Retina (tissue), 1 donor: Measurements from ENCODE around the gene PARD3.
"Not testable (repeated sequence)": the region's sequence is repeated elsewhere in the genome, so short reads cannot be mapped to it uniquely, and the experiment has no call there.

ENCODE experiments used
- DNase-seq: peaks from one replicate; pipeline ENCODE4 v3.0.0-alpha.2; 2016

Gene PARD3

DNA sequence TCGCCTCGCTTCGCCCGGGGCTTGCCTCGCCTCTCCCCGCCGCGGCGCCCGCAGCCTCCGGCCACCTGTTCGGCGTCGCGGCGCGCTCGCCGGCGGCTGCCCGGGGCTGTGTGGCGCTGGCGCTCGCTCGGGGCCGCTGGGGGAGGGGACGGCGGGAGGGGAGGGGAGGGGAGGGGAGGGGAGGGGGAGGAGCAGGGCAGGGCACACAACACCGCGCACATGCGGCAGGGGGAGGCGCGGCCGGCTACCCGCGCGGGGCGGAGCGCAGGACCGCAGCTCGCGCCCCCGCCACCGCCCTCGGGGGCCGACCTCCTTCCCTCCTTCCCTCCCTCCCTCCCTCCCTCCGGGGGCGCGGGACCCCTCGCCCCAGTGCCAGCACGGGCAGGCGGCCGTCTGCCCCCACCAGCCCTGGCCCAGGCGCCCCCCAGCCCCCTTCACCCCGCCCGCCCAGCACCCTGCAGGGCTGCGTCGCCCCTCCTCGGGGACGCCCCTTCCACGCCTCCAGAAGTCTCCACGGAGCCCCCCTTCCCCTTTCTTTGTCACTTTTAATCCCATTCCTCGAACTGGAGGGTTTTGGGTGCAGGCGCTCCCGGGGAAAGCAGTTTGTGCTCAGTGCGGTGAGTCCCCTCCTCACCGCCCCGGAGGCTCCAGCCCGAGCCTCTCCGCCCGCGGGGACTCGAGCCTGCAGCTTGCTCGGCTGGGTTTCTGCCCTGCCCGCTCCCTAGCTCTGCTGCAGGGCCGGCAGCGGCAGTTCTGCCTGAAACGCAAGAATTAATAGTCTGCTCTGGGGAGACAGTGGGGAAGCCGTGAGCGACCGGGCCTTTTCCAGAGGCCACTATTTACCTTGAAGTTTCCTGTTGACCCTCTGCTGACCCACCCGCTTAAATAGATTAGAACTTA lies at the start of gene PARD3:
Gene PARD3, minus strand, starts transcription at position 112 of the 900 bp plus-strand sequence. CDS start 301 bp downstream, outside the sequence.
- peak; percentile 89 for DNase-seq

DNA sequence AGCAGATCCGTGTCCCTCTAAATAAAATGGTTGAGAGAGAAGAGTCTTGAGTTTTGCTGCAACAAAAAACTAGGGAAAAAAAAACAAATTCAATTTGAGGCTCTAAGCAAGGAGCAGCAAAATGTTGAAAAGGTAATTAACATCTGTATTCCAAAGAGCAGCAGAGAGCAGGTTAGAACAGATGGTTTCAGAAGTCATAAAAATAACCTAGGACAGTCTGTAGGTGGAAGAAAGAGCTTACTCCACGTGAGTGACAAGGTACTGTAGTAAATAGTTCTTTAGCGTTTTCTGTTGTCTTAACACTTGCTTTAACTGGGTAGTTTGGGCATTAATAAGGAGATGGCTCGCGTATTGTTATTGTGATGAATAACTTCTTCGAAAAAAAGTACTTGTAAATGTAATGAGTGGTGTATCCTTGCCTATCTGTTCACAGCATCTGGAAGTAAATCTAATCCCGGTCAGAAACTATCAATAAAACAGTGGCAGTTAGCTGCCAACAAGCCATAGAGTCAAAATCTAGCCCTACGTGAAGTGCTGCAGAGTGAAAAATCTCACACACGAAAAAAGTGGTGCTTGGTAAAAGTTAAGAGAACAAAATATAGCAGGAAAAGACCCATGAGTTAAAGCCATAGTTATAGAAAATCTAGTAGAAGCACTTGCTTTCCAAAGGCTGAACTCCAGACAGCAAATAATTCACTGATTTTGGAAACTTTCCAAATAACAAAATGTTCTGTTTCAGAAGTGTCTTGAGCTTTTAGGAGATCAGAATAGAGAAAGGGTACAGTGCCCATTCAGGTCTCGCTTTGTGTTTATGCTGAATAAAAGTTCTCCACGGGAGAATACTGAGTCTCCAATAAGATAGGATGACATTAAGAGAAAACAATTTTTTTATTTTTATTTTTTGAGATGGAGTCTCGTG lies 49.3 kb upstream of the PARD3 start:
- no peak for DNase-seq

DNA sequence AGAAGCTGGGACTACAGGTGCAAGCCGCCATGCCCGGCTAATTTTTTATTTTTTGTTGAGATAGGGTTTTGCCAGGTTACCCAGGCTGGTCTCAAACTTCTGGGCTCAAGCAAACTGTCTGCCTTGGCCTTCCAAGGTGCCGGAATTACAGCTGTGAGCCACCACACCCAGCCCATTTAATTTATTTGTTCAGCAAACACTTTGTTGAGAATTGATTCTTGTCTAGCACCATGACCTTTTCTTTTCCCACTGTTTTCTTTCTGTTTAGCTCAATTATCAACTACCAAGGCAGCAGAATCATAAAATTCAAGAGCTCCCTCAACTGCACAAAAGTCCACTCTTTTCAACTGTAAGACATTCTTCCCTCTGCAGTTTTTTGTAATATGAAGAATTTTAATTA lies 47.8 kb upstream of the PARD3 start:
- DNase-seq = no peak

DNA sequence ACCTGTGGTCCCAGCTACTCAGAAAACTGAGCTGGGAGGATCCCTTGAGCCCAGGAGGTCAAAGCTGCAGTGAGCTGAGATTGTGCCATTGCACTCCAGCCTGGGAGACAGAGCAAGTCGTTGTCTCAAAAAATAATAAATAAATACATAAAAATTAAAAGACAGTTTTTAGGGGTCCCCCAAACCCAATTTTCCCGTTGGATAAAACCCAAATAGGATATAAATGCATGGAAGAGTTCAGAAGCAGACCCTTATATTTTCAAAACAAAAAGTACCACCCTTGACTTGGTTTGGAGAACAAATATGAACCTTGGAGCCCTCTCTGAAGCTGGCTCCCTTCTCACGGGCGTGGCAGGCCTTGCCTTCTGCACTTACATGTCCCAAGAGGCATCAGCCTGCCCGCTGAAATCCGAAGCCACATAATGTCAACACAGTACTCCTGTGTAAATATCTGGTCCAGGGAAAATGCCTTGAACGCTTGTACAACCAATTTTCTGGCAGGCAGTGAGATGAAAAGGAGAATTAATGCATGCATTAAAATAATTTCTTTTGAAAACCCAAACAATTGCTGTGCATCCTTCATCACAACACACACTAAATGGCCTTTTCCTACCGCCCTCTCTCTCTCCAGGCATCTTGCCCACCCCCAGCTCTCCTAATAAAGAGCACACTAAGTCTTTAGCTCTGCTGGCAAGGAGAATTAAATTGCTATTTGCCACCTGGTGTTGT lies 46.4 kb upstream of the PARD3 start:
- peak; percentile 26 for DNase-seq

DNA sequence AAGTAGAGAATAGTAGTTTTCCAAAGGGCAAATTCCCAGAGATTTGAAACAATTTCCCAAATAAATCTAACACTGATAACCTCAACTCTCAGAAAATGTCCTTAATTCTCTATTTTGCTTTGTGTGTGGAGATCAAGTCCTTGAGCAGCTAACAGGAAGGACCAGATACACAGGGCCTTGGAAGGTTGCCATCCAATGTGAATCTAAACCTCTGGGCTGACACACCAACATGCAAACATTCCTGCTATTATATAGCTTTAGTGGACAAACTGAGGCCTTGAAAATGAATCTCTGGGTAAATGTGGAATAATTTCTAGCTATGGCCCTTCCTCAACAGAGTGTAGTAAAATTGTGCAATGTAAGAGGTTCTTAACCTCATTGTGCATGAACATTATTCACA lies 44.1 kb upstream of the PARD3 start:
- DNase-seq = no peak

DNA sequence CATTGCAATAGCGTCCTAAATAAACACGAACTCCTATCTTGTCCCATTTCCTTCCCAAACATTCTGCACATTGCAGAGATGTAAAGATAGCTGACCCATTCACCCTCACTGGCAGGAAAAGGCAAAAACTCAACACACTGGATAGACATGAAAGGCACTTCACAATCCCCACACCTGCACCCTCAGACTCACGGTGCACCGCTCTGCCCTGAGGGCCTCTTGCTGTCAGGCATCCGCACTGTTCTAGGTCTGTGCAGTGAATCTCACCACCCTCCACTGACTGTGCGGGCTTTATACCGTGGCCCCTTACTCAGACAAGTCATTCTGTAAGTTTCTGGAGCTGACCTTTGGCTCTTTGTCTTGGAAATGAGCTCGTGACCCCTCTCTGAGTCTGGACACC lies 42.9 kb upstream of the PARD3 start:
- DNase-seq = no peak

DNA sequence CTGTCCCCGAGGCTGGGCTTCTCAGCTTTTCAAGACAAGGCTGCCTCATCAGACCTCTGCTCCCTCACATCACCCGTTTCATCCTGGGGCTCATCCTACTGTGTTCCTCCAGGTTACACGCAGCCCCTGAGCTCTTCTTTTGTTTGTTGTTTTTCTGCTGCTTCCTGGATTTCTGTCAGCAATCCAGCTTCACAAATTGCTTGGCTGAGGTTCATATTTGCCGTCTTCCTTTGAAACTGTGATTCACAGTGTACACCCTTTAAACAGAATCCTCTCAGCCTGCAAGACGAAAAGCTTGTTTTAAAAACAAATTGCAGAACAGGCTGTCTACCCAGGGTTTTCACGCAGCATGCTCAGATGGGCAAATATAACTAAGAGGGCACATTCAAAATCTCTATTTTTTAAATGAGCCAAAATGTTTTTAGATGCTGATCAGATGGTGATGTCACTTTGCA lies 39.1 kb upstream of the PARD3 start:
- no peak for DNase-seq

DNA sequence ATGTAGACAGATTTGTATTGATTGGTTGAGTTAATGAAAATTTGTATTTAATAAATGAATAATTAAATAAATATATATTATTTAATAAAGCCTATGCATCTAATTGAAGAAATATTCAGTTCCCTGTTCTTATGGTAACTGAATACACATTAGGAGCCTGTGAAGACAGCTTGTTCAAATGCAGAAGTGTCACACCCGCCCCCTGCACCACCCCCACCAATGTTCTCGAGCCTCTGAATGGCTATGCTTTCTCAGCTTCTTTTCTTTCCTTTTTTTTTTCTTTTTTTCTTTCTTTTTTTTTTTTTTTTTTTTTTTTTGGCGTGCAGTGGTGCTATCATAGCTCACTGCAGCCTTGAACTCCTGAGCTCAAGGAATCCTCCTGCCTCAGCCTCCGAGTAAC lies 38.3 kb upstream of the PARD3 start:
- no peak for DNase-seq

DNA sequence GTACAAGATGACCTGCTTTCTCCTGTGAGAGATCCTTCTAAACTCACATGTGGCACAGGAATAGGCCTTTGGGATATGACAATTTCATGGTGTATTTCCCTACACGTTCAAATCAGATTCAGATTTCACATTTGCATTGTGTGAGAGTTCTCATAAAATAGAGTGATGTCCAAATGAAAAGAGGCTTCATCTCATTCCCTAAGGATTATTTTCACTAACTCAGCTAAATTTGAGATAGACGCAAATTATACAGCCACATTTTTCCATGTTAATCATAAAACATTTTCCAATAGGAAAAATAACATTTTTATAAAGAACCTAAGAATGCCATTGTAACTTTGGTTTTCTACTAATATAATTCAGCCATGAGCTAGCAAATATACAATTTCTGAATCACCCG lies 35.5 kb upstream of the PARD3 start:
- no peak for DNase-seq

DNA sequence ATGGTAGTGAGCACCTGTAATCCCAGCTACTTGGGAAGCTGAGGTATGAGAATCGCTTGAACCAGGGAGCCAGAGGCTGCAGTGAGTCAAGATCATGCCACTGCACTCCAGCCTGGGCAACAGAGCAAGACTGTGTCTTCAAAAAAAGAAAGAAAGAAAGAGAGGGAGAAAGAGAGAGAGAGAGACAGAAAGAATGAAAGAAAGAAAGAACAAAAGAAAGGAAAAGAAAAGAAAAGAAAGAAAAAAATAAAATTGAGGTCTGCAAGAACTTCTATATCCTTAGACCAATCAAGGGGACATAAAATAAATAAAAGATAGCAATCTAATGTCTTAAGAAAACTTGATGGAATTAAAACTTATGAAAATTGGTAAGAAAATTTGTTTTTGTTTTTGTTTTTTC lies 34.9 kb upstream of the PARD3 start:
- DNase-seq = no peak

DNA sequence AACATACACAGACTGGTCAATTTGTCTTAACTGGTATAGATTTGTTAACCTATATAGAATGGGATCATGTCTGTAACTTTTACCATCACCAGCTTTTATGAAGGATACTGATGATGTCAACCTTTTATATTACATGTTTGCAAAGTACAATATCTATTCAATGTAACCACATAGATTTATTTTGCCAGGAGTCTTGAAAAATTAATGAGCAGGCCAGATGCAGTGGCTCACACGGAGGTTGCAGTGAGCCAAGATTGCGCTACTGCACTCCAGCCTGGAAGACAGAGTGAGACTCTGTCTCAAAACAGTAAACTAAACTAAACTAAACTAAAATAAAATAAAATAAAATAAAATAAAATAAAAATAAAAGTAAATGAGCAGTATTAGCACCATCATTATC lies 30.0 kb upstream of the PARD3 start:
- DNase-seq = no peak

DNA sequence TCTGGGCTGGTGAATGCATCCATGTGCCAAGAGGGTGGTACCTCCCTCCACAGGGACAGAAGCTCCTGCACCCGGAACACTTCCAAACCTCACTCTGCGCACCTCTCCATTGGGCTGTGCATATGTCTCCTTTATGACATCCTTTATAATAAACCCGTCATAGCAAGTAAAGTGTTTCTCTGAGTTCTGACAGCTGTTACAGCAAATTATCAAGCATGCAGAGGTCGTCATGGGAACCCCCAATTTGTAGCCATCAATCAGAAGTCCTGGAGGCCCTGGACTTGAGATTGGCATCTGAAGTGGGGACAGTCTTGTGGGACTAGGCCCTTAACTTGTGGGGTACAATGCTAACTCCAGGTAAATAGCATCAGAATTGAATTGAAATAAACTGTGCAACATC lies 29.4 kb upstream of the PARD3 start:
- peak; percentile 45 for DNase-seq

DNA sequence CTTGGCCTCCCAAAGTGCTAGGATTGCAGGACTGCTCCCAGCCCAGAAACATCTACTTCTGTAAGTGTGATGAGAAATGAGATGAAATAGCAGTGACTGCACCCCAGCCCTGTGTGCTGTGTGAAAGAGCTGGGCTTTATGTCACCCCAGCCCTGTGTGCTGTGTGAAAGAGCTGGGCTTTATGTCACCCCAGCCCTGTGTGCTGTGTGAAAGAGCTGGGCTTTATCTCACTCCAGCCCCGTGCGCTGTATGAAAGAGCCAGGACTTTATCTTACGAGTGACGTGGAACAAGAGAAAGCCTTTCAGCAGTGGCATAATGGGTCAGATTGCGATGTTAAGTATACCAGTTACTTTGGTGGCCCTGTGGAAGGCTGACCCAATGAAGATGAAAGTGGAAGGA lies 28.4 kb upstream of the PARD3 start:
- DNase-seq = not testable (repeated sequence)

DNA sequence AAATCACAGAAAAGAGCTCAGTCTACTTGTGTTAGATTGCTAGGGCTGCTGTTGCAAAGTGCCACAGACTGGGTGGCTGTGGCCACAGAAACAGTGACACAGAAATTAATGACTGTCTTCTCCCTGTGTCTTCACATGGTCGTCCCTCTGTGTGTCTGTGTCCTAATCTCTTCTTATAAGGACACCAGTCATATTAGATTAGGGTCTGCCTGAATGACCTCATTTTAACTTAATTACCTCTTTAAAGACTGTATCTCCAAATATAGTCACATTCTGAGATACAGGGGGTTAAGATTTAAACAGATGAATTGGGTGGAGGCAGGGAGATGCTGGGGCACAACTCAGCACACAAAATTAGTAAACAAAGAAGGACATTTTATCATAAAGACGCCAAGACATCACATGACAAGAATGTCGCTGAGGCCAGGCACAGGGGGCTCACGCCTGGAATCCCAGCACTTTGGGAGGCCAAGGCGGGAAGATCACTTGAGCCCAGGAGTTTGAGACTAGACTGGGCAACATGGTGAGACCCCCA lies 23.3 kb upstream of the PARD3 start:
- DNase-seq = peak; percentile 78

DNA sequence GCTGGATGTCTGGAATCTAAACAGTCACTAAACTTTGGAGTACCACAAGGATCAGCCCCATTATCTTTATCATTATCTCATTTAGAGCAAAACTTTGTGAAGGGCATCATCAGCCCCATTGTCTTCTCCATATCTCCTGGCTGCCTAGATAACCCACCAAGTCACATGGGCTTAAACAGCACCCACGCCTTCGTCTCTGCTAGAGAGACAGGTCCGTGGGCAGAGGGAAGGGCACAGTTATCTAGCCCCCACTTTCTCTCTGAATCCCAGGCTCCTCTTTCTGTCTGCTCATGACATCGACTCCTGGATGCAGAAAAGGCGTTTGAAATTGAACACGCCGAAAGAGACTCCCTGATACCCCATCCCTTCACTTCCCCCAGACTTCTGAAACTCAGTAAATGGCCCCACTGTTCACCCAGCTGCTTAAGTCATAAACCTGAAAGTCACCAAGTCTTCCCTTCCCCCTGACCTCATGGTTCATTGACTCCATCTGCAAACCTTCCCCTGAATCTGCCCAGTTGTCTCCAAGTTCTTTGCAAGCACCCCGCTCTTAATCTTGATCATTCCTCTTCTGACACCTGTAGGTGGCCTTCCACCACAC lies 20.9 kb upstream of the PARD3 start:
- no peak for DNase-seq

DNA sequence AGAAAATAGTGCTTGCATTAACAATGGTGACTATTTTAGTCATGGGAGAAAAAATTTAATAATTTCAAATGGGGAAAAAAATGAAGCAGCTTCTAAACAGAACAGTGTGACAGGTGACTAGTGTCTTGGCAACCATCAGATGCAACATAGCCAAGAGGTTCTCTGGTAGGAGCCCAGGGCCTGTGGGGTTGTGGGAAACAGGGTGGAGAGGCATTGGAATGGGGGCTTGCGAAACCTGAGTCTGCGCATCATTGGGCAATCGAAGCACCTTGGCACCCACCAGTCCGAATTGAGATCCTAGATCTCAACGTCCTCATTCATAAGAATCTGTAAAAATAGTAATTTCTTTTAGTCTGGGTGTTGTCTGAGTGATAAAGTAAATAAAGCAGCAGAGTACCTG lies 19.2 kb upstream of the PARD3 start:
- no peak for DNase-seq

DNA sequence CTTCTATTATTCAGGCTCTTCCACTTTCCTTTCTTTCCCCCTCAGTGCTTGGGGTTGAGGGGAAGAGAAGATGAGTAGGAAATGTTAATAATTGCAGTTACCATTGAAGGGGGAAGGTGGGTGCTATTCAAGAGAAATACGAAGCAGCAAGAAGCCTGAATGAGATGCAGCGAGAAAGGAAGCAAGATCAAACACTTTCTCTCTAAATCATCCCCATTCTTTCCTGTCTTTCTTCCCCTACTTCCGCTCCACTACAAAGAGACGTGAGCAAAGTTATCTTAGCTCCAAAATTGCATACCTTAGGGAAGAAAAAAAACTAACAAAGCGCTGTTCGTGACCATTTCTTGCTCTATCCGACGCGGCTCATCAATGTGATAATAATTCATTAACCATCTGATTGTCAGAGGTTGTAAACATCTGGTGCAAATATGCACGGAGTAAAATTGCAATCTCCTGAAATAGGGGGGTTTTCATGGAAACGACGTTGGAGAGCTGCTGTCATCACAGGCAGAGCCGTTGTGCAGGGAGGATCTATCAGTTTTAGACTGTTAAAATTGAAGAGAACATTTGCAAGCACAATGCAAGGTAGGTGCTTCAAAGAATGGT lies 15.2 kb upstream of the PARD3 start:
- DNase-seq = no peak

DNA sequence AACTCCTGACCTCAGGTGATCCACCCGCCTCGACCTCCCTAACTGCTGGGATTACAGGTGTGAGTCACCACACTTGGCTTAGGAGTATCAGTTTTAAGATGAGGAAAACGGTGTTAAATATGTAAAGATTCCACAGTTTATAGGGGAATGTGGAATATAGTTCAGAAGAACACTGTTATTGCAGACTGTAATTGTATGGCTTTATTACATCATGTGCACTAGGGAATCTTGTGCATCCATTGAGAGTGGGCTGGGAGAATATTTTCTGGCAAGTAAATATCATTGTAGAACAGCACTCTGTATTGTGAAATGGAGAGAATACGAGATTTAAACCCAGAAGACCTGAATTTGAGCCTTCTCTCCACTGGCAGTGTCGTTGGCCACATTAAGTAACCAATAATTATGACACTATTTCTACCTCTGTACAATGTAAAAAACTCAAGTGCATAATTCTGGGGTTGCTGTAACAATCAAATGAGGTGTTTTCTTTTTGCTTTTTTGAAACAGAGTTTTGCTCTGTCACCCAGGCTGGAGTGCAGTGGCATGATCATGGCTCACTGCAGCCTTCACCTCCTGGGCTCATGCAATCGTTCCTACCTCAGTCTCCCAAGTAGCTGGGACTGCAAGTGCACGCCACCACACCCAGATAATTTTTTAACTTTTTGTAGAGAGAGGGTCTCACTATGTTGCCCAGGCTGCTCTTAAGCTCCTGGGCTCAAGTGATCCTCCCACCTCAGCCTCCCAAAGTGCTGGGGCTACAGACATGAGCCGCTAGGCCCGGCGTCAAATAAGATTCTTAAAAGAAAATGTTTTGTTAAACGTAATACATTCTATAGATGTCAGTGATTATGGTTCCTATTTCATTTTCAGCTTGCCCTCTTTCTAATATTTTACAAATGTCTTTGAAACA lies 12.0 kb upstream of the PARD3 start:
- no peak for DNase-seq

DNA sequence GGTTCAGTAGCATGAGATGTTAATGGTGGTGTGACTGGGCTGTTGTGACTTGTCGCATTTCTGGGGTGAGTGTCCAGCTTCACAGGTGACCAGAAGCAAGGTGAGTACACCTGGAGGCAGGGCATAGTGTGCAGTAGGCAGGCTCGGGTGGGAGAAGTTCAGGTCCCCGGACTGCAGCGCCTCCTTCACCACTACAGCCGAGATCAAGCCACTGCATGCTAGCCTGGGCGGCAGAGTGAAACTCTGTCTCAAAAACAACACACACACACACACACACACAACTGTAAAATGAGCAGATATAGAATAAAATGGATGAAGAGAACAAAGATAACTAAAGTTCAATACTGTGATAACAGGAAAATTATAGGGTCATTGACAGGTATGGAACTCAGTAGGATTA lies 11.1 kb upstream of the PARD3 start:
- no peak for DNase-seq

DNA sequence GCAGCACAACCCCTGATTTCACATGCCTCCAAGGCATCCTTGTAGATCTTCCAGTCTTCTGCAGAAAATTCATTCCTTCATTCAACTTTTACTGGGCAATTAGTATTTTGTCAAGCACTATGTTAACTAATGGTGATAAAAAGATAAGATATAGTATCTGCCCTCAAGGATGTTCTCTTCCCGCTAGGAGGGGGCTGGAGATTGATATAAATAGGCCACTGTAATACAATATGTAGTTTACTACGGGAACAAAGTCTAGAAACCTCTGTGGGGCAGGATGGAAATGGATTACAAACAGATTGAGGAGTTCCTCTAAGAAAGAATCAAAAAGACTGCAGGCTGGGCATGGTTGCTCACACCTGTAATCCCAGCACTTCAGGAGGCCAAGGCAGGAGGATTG lies 10.3 kb upstream of the PARD3 start:
- DNase-seq = no peak

DNA sequence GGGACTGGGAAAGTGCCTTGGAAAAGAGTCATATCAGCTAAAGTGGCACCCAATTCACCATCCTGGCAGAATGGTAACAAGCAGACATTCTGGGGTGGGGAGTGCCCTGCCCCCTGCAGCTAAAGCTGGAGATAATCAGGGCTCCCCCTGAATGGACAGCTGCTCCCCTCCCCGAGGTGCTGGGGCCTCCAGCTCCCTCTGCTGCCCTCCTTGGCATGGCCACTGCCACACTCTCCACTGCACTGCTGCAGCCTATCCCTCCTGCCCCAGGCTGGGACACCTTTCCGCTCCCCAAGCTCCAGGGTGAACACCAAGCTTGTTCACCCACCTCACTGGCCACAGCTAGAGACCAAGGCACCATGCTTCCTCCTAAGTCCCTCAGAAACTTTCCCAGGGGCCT lies 9.8 kb upstream of the PARD3 start:
- DNase-seq = no peak
